Astrocyte (in vitro differentiated cells and primary cell): ENCODE data around the gene ONECUT2. TPM values are rescaled to one million over a fixed set of nuclear protein-coding genes. Genes with fewer than 3 reads are reported as not detected.

Experiments
- DNase-seq: peaks from one replicate; pipeline ENCODE4 v3.0.0-alpha.2; 2010; ENCODE audit warnings: low read depth
- FAIRE-seq: peaks from 2 replicates; lab custom pipeline; 2011; peaks lifted over from hg19 to GRCh38; lab: Jason Lieb, UNC
- H2AFZ ChIP-seq: 2 replicates; pipeline ENCODE4 v1.6.0; 2012; ENCODE audit warnings: low read depth, low read length, inconsistent platforms
- H3K27ac ChIP-seq: 2 replicates; pipeline ENCODE4 v1.5.1; 2011; ENCODE audit warnings: low read depth, low read length, inconsistent platforms
- H3K27me3 ChIP-seq: 2 replicates; pipeline ENCODE4 v1.6.0; 2011; ENCODE audit warnings: low read length, inconsistent platforms; ENCODE audit not compliant: insufficient read depth
- H3K36me3 ChIP-seq: 2 replicates; pipeline ENCODE4 v1.5.1; 2011; ENCODE audit warnings: low read length, inconsistent platforms; ENCODE audit not compliant: insufficient read depth
- H3K4me1 ChIP-seq: 2 replicates; pipeline ENCODE4 v1.5.1; 2011; ENCODE audit warnings: low read length, inconsistent platforms; ENCODE audit not compliant: insufficient read depth
- H3K4me2 ChIP-seq: 2 replicates; pipeline ENCODE4 v1.6.0; 2012; ENCODE audit warnings: low read length, inconsistent platforms
- H3K4me3 ChIP-seq: 2 replicates; pipeline ENCODE4 v1.5.1; 2011; ENCODE audit warnings: low read depth, mild to moderate bottlenecking, low read length, inconsistent platforms; ENCODE audit not compliant: insufficient read depth
- H3K79me2 ChIP-seq: 2 replicates; pipeline ENCODE4 v1.6.0; 2012; ENCODE audit warnings: mild to moderate bottlenecking, low read length, inconsistent platforms; ENCODE audit not compliant: insufficient read depth
- H3K9ac ChIP-seq: 2 replicates; pipeline ENCODE4 v1.6.0; 2012; ENCODE audit warnings: mild to moderate bottlenecking, low read length, inconsistent platforms
- H3K9me3 ChIP-seq: 2 replicates; pipeline ENCODE4 v1.5.1; 2012; ENCODE audit warnings: low read depth, mild to moderate bottlenecking, low read length, inconsistent platforms; ENCODE audit not compliant: insufficient read depth
- H4K20me1 ChIP-seq: 2 replicates; pipeline ENCODE4 v1.6.0; 2012; ENCODE audit warnings: low read length, inconsistent platforms; ENCODE audit not compliant: insufficient read depth
- H3K27ac Mint-ChIP-seq: one replicate; pipeline ENCODE4 v1.8.0; 2021; ENCODE audit warnings: mild to moderate bottlenecking, mixed read lengths; ENCODE audit not compliant: unreplicated experiment
- H3K27me3 Mint-ChIP-seq: one replicate; pipeline ENCODE4 v1.8.0; 2021; ENCODE audit warnings: low read depth, mixed read lengths; ENCODE audit not compliant: unreplicated experiment
- H3K36me3 Mint-ChIP-seq: one replicate; pipeline ENCODE4 v1.8.0; 2021; ENCODE audit warnings: low read depth, mixed read lengths; ENCODE audit not compliant: unreplicated experiment
- H3K4me1 Mint-ChIP-seq: one replicate; pipeline ENCODE4 v1.8.0; 2021; ENCODE audit warnings: low read depth, mixed read lengths; ENCODE audit not compliant: unreplicated experiment
- H3K4me3 Mint-ChIP-seq: one replicate; pipeline ENCODE4 v1.8.0; 2021; ENCODE audit warnings: mild to moderate bottlenecking, moderate library complexity, mixed read lengths; ENCODE audit not compliant: unreplicated experiment
- H3K9me3 Mint-ChIP-seq: one replicate; pipeline ENCODE4 v1.8.0; 2021; ENCODE audit warnings: mild to moderate bottlenecking, mixed read lengths; ENCODE audit not compliant: unreplicated experiment
- EZH2 ChIP-seq: IDR thresholded peaks from 2 replicates; pipeline ENCODE4 v1.6.1; 2012; ENCODE audit warnings: mild to moderate bottlenecking, low read length, inconsistent platforms; ENCODE audit not compliant: insufficient read depth
- total RNA-seq: library from RNA; stranded (reverse); gene quantifications from 2 replicates; pipeline ENCODE4 v1.2.1, GENCODE V29; 2021
- TF ChIP-seq, protein P1 (sequence below): IDR thresholded peaks from 2 replicates; pipeline ENCODE4 v1.5.1; 2011; ENCODE audit warnings: low read depth, mild to moderate bottlenecking, inconsistent platforms, low read length, moderate library complexity; ENCODE audit not compliant: insufficient read depth

ONECUT2 gene
- total RNA-seq, 1 donor from 2014 or later, result 6.2 TPM

DNA sequence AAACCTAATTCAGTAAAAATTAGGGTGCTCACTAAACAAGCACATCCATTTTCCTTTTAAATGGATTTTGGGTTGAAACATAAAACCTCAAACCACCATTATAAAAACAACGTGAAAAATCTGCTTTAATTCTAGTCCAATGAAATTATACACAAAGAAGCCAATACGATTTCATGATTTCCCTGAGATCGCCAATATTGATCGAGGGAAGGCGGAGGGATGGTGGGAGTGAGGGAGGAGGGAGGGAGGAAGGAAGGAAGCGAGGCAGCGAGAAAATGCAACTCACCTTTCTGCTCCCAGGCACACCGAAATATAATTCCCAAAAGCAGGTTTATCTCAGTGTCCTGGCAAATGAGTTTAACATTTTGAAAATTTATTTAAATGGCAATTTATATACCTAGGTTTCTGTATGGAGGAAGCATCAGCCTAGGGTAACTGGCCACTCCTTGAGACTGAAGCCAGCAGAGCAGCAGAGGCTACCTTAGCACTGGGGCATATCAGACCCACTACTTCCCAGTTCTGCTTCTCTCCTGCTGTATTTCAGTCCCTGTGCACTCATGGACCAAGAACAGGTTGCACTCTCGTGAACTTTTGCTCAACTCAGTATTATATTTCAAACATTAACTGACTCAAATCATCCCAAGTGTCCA lies 2.3 kb upstream of the ONECUT2 start:
- Mint-ChIP-seq H3K27me3 (peaks cover 64% of the 10 kb centered on the region), H3K4me1 (peaks cover 9% of the 10 kb centered on the region), H3K4me3 (peak overlapping the region; percentile 82), H3K9me3 (peaks cover 15% of the 10 kb centered on the region), H3K27ac (no peak overlapping the region), H3K36me3 (peaks cover 3% of the 10 kb centered on the region)
- peaks cover 5% of the 10 kb centered on the region for H3K9me3 ChIP-seq
- no peak for FAIRE-seq
- H3K4me3 ChIP-seq, result no peak overlapping the region
- no peak overlapping the region for H3K27ac ChIP-seq
- H3K9ac ChIP-seq, result no peak overlapping the region
- H3K27me3 ChIP-seq, result peaks cover 90% of the 10 kb centered on the region
- no peaks in the 10 kb centered on the region for H3K79me2 ChIP-seq
- H3K4me2 ChIP-seq, result no peak overlapping the region
- H3K4me1 ChIP-seq, result peaks cover 5% of the 10 kb centered on the region
- H2AFZ ChIP-seq, result no peak overlapping the region
- no peaks in the 10 kb centered on the region for H3K36me3 ChIP-seq
- peaks cover 7% of the 10 kb centered on the region for H4K20me1 ChIP-seq
- TF ChIP-seq, protein P1, sequence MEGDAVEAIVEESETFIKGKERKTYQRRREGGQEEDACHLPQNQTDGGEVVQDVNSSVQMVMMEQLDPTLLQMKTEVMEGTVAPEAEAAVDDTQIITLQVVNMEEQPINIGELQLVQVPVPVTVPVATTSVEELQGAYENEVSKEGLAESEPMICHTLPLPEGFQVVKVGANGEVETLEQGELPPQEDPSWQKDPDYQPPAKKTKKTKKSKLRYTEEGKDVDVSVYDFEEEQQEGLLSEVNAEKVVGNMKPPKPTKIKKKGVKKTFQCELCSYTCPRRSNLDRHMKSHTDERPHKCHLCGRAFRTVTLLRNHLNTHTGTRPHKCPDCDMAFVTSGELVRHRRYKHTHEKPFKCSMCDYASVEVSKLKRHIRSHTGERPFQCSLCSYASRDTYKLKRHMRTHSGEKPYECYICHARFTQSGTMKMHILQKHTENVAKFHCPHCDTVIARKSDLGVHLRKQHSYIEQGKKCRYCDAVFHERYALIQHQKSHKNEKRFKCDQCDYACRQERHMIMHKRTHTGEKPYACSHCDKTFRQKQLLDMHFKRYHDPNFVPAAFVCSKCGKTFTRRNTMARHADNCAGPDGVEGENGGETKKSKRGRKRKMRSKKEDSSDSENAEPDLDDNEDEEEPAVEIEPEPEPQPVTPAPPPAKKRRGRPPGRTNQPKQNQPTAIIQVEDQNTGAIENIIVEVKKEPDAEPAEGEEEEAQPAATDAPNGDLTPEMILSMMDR, result no peak
- no peak for TF ChIP-seq EZH2
- DNase-seq, result no peak

- Mint-ChIP-seq H3K4me3 (peak overlapping the region; percentile 82), H3K9me3 (peaks cover 15% of the 10 kb centered on the region), H3K27ac (peak overlapping the region; percentile 12), H3K4me1 (peaks cover 9% of the 10 kb centered on the region), H3K36me3 (peaks cover 3% of the 10 kb centered on the region), H3K27me3 (peaks cover 68% of the 10 kb centered on the region)
- no peak overlapping the region for H3K9ac ChIP-seq
- H3K36me3 ChIP-seq, result no peaks in the 10 kb centered on the region
- H2AFZ ChIP-seq, result no peak overlapping the region
- H3K27ac ChIP-seq, result no peak overlapping the region
- no peaks in the 10 kb centered on the region for H3K79me2 ChIP-seq
- peaks cover 11% of the 10 kb centered on the region for H3K4me1 ChIP-seq
- FAIRE-seq (no peak), DNase-seq (no peak)
- TF ChIP-seq EZH2, result no peak
- no peak overlapping the region for H3K4me2 ChIP-seq
- peaks cover 4% of the 10 kb centered on the region for H3K9me3 ChIP-seq
- H3K4me3 ChIP-seq, result no peak overlapping the region
- H4K20me1 ChIP-seq, result peaks cover 7% of the 10 kb centered on the region
- peaks cover 91% of the 10 kb centered on the region for H3K27me3 ChIP-seq
These were observed 1.7 kb upstream of the ONECUT2 start for GRCh38 chr18:57433482-57433881.

DNA sequence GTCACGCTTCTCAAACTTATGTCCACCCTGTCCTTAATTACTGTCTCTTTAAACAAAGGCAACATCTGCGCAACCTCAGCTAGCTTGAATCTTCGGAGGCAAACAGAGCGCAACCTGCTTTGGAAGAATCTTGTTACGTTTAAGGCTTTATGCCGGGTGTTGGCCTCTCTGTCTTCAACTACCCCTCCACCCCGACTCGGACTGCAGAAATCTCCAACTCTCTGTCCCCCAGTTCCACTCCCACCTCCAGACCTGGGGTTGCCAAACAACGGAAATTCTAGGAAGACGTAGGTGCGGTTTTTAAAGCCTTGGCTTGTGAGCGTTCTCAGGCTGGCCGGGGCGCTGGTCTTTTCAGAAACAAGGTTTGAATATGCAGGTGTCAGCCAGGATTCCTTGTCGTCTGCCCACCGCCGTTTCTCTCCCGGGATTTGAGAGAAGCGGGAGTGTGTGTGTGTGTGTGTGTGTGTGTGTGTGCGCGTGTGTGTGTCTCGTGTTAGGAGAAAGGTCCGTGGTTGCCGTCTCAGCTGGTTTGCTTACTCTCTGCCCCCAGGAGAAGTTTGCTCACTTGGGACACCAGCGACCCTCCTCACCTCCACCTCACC lies 1.1 kb upstream of the ONECUT2 start:
- Mint-ChIP-seq H3K4me1 (peaks cover 12% of the 10 kb centered on the region), H3K27me3 (peaks cover 72% of the 10 kb centered on the region), H3K9me3 (peaks cover 14% of the 10 kb centered on the region), H3K4me3 (peak overlapping the region; percentile 82), H3K27ac (peak overlapping the region; percentile 48), H3K36me3 (peaks cover 3% of the 10 kb centered on the region)
- Histone ChIP-seq H3K4me1 (peaks cover 14% of the 10 kb centered on the region), H3K36me3 (no peaks in the 10 kb centered on the region), H3K4me2 (peak overlapping the region; percentile 88), H3K79me2 (no peaks in the 10 kb centered on the region), H2AFZ (no peak overlapping the region), H3K27me3 (peaks cover 91% of the 10 kb centered on the region), H3K4me3 (peak overlapping the region; percentile 41), H4K20me1 (peaks cover 7% of the 10 kb centered on the region), H3K9me3 (peaks cover 4% of the 10 kb centered on the region), H3K9ac (no peak overlapping the region), H3K27ac (no peak overlapping the region)
- FAIRE-seq (no peak), DNase-seq (no peak)
- peak; percentile 73 for TF ChIP-seq EZH2
- TF ChIP-seq, protein P1, result no peak
